HS-5 (cell line): ENCODE measurements around the gene VCPKMT.
"Not testable (repeated sequence)": the region's sequence is repeated elsewhere in the genome, so short reads cannot be mapped to it uniquely, and the experiment has no call there.

ENCODE experiments used
- DNase-seq: peaks from one replicate; pipeline ENCODE4 v3.0.0-alpha.2; 2012; ENCODE audit warnings: low read depth

Gene VCPKMT

DNA sequence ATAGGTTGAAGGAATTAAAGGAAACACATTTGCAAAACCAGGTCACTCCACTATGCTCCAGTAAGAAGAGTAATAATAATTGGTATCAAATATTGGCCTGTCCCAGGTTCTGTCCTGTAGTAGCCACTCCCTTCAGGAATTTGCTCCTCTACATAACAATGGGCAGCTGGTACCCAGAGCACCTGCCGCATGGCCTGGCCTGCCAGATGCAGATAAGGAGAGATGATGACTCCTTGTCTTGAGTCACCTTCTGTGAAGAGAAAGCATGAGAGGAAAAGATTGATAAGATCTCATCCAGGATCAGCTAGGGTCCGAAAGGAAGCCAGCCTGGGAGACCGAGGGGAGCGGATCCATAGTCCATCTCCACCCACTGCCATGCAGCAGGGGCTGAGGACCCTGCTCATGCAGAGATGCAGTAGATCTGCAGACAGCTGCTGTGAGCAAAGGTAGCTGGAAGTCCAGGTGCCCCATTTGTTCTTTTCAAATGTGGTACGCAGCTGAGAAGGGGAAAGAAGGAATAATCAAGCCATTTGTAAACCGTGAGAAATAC, 24.3 kb downstream of the VCPKMT start:
- no peak for DNase-seq

- no peak for DNase-seq
These were observed 25.0 kb downstream of the VCPKMT start for GRCh38 chr14:50091240-50091913.

GRCh38 chr14:50089208-50089607, 27.2 kb downstream of the VCPKMT start:
- no peak for DNase-seq

DNA sequence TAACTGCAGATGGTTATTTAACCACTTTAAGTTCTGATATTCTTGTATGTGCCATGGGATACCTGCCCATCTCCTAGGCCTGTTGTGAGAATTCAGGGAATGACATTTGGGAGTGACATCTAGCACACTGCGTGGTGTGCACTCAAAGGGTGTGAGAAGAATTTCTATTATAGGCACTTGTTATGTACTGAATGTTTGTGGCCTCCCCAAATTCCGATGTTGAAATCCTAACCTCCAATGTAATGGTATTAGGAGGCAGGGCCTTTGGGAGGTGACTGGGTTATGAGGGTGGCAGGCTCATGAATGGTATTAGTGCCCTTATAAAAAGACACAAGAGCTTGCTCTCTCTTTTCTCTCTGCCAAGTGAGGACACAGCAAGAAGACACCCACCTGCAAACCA, 27.6 kb downstream of the VCPKMT start:
- no peak for DNase-seq

DNA sequence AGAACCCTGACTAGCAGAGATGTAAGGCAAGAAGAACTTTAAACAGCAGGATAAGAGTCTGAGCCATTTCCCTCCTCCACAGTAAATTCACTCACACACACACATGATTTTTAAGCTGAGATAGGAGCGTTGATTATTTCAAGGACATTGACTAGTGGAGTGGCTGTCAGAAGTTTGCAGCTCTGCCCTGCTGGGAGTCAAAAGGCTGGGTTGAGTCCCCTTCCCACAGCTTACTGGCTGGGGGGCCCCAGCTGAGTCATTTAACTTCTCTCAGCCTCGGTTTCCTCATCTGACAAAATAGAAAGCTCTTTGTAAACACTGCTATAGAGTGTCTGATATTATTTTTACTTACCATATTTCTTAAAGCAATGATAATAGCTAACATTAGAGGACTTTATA, 28.3 kb downstream of the VCPKMT start:
- no peak for DNase-seq

- no peak for DNase-seq
These were observed 28.8 kb downstream of the VCPKMT start for GRCh38 chr14:50087341-50088116.

GRCh38 chr14:50086321-50086711, 30.1 kb downstream of the VCPKMT start:
- DNase-seq: no peak

DNA sequence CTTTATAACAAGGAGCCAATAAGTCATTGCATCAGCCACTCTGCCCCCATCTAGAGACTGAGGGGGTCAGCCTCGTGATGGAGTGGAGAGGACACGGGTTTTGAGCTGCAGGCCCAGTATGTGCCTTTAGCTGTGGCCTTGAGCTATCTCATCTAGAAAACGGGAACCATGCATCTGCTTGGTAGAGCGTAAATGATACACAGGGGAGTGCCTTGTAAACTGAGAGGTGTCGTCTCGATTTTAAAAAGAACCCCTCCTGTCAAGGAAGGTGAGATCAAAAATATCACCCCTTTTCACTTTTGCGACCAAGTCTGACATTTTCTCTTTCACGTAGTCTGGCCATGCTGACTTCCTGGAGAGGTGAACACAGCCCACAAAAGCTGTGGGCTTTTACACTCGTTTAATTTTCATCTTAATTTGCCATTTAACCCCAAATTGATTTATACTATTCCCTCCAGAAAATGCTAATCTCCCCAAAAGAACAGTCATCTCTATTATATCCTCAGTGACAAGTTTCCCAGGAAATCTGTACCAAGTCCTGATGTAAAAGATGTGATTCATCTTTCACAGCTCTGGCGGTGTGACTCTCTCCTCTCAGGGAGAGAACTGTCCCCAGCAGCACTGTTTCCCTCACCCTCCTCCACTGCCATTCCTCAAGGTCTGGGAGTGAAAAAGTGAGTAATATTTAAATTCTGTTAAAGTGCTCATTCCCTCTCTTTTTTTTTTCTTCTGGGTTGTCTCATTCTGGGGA, 30.6 kb downstream of the VCPKMT start:
- DNase-seq: peak; percentile 41

GRCh38 chr14:50084666-50085065, 31.7 kb downstream of the VCPKMT start:
- DNase-seq: no peak

DNA sequence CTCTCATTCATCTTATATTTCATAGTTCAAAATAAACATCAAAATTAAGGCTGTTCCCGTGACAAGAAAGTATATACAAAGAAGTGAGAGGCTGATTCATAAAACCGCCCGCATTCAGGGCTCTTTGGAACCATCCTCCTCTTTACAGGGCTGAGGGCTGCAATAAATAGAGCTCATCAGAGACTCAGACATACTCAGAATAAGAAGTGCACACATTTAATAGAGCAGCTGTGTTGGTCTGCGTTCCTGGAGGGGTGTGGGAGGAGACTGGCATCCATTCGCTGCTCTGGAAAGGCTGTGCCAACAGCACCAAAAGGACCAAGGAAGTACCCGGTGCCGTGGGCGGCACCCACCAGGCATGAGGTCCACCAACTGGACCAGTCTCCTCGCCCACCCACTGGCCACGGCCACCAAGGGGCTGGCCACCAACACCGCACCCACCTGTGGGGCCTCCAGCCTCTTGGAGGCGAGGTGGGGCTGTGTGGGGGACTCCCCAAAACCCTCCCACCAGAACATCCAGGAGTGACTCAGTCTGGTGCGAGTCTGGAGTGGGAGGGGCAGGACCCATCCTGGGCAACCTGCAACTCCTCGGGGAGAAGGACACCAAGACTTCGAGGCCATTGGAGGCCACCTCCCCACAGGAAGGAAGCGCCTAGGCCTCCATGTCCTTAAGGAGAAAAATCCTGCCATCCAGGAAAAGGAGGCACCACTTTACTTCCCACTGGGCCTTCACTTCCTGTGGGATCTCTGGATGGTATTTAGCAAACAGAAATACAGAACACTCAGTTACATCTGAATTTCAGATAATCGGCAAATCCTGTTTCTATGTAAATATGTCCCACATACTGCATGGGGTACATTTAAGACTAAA, 32.7 kb downstream of the VCPKMT start:
- DNase-seq: no peak

DNA sequence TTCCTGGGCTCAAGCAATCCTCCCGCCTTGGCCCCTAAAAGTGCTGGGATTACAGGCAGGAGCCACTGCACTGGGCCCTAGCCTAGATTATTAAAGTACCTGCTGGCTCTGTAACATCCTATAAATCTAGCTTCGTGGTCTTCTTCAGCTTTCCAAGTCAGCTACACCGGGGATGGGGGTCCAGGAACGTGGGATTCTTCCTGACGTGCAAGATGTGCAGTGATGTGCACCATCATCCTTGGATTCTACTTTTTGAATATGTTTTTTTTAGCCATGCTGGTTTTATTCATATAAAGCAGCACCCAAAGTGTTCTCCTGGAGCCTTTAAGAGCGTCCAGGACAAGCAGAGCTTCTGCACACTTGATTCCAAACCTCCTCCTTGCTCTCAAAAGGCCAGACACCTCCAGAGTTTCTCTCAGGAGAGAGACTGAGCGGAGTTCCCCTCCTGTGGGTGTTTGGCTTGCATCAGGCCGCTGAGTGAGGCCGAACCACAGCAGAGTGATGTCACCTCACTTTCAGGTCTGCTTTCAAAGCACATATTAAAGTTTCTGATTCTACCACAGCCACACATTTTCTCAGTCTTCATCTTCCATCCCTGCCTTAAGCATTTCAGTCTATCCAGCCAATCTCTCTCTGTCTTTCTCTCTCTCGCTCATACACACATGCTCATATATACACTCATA, 33.4 kb downstream of the VCPKMT start:
- DNase-seq: no peak

DNA sequence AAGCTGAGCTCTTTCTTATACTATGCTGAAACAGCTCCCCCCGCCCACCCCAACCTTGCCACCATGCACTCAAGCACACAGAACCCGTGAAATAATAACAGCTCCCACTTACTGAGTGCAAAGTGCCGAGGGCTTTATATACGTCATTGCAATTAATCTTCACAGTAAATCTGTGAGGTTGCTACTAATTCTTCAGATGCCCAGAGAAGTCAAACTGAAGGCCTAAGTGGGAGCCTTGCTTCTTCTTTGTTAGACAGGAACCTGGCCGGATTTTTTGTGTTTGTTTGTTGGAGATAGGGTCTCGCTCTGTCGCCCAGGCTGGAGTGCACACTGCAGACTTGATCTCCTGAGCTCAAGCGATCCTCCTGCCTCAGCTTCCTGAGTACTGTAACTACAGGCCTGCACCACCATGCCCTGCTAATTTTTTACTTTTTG, 34.0 kb downstream of the VCPKMT start:
- no peak for DNase-seq

DNA sequence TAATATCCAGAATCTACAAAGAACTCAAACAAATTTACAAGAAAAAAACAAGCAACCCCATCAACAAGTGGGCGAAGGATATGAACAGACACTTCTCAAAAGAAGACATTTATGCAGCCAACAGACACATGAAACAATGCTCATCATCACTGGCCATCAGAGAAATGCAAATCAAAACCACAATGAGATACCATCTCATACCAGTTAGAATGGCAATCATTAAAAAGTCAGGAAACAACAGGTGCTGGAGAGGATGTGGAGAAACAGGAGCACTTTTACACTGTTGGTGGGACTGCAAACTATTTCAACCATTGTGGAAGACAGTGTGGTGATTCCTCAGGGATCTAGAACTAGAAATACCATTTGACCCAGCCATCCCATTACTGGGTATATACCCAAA, 37.3 kb downstream of the VCPKMT start:
- DNase-seq: not testable (repeated sequence)

DNA sequence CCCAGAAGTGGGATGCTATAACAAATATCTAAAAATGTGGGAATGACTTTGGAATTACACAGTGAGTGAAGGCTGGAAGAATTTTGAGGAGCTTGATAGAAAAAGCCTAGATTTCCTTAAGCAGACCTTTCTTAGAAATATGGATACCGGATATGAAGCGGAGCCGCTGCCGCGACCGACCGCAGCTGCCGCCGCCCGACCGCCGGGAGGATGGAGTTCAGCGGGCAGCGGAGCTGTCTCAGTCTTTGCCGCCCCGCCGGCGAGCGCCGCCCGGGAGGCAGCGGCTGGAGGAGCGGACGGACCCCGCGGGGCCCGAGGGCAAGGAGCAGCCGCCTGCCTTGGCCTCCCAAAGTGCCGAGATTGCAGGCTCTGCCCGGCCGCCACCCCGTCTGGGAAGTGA, 42.7 kb downstream of the VCPKMT start:
- DNase-seq: not testable (repeated sequence)

DNA sequence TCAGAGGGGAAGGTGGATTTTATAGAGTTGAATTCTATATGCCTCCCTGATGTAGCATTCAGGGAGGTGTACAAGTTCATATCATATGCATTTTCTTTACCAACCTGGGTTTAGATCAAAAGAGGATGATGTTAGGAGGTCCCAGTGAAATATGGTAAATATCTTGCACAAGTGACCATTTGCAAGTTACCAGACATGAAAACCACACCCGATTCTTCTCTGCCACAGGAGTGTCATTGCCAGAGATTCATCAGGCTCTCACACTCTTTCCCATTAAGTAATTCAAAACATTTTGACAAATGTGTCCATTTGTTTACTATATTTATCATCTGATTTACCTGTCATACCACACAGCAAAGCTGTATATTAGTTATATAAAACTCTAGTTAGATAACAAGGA, 44.0 kb downstream of the VCPKMT start:
- no peak for DNase-seq

DNA sequence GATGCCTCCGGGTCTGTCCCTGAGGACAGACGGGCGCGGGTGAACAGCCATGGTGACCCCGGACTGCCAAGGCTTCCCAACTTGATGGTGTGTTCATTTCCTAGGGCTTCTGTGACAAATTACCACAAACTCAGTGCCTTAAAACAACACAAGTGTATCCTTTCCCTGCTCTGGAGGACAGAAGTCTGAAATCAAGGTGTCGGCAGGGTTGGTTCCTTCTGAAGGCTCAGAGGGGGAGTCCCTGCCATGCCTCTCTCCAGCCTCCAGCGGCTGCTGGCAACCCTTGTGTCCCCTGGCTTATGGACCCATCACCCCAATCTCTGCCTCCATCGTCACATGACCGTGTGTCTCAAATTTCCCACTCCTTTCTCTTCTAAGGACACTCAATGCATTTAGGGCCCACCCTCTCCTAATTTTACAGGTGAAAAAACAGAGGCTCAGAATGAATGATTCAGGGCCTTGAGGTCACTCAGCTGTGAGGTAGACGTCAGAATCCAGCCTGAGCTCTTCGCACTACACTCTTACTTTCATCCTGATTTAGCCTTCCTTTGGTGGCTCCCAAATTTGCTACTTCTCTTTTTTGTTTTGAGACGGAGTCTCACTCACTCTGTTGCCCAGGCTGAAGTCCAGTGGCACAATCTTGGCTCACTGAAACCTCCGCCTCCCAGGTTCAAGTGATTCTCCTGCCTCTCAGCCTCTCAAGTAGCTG, 45.4 kb downstream of the VCPKMT start:
- no peak for DNase-seq

DNA sequence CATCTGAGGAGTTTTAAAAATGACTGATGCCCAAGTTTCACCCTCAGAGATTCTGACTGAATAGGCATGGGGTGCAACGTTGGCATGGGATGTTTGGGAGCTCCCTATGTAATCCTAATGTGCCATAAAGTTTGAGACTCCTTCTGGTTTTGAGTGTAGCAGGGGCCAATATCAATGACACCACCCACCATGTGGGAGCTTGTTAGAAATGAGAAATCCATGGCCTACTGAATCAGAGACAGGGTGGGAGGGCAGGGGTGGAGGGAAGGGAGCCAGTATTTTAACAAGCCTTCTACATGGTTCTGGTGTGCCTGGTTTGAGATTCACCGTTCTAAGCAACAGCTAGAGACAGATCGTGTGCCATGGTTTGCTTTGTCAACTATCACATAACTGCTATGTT, 46.1 kb downstream of the VCPKMT start:
- no peak for DNase-seq

- DNase-seq: no peak
These were observed 47.0 kb downstream of the VCPKMT start for GRCh38 chr14:50069325-50069724.

DNA sequence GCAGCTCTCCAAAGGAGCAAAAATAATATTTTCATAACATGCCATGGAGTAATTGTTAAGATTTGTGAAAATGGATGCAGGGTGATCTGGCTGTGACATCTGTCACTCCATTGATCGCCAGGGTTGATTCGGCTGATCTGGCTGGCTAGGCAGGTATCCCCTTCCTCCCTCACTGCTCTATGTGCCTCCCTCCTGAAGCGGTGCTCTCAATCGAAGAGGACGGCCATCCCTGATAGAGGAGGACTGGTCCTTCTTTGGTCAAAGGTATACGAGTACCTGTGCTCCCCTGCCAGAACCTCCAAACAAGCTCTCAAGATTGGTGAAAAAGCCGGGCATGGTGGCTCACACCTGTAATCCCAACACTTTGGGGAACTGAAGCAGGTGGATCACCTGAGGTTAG, 47.9 kb downstream of the VCPKMT start:
- no peak for DNase-seq

- no peak for DNase-seq
These were observed 48.5 kb downstream of the VCPKMT start for GRCh38 chr14:50067723-50068495.
